Caki2 (cell line): ENCODE measurements around the gene DRD2. TPM values are rescaled to one million over a fixed set of nuclear protein-coding genes. Genes with fewer than 3 reads are reported as not detected.
"Not testable (repeated sequence)": the region's sequence is repeated elsewhere in the genome, so short reads cannot be mapped to it uniquely, and the experiment has no call there.

Source experiments
- DNase-seq: peaks from one replicate; pipeline ENCODE4 v3.0.0-alpha.2; 2015; ENCODE audit warnings: low read depth
- in situ Hi-C: cut with HindIII; loops from 2 replicates; pipeline ENCODE4 v1.10.0; 2016; ENCODE audit warnings: low sequenced_read_pairs, low pct_unique_long_range_greater_than_20kb, mixed read lengths
- total RNA-seq: library from RNA; depleted of rRNA; stranded (reverse); fragments of >200 nt; shearing (Covaris generic); gene quantifications from 2 replicates; pipeline ENCODE4 v1.2.3, GENCODE V29; 2014; ENCODE audit warnings: low replicate concordance; rRNA removed

Gene DRD2
- not detected in 2 replicates for total RNA-seq

DNA sequence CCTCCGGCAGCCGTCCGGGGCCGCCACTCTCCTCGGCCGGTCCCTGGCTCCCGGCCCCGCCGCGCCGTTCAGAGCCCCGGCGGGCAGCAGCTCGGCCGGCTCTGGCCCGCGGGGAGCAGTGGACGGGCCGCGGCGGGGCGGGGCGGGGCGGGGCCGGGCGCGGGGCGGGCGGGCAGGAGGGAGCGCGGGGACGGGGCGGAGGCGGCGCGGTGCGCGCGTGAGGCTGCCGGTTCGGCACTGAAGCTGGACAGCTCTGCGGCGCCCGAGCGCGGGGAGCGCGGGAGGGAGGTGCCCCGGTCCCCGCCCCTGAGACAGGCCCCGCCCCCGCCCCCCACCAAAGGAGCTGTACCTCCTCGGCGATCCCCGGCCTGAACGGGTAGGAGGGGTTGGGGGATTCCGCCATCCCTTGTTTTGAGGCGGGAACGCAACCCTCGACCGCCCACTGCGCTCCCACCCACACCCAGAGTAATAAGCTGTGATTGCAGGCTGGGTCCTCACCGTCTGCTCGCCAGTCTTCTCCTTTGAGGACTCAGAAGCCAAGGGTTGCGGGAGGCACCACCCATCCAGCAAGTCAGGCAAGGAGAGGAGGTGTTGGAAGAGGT, at the start of gene DRD2:
Gene DRD2 (minus strand): TSS at position 239 of the 602 bp plus-strand sequence. CDS start 50,747 bp downstream, outside the sequence.
- in situ Hi-C loops: no loop called here
- no peak for DNase-seq

DNA sequence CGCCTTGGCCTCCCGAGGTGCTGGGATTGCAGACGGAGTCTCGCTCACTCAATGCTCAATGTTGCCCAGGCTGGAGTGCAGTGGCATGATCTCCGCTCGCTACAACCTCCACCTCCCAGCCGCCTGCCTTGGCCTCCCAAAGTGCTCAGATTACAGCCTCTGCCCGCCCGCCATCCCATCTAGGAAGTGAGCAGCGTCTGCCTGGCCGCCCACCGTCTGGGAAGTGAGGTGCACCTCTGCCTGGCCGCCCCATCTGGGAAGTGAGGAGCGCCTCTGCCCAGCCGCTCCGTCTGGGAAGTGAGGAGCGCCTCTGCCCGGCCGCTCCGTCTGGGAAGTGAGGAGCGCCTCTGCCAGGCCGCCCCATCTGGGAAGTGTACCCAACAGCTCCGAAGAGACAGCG, 48.7 kb upstream of the DRD2 start:
- not testable (repeated sequence) for DNase-seq

DNA sequence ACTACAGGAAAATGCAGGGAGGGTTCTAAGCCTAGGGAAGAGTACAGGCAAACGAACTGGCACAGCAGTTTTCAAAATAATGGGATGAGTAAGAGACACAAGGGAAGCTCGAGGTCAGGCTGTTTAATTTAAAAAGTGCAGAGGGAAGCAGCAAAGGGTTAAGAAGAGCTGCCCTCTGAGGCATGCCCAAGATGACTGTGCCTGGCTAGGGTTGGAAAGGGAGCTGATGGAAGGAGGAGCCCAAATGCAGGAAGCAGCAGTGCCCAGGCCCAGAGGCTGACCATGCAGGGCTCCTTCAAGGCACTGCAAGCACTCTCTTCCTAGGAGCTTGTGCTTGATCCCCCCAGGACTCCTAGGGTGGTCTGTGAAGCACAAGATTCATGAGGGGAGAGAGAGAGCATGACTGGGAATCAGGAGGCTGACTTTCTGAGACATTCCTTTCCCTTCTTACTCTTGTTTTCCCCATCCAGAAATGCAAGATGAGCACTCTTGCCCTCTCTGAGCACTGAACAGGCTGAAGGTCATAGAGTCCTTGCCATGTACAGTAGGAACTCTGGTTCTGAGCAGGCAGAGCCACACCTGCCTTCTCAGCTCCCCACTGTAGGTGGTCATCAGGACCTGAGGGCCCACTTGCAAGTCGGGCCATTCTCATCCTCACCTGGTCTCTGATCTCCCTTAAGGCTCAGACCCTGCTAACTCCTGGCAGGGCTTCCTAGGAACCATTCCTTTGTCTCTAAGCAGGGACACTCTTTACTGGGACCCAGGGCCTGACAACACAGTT, 46.7 kb upstream of the DRD2 start:
- no peak for DNase-seq
- in situ Hi-C loops: no loop called here

More for the DNA sequence above, 48.7 kb upstream of the DRD2 start:
- in situ Hi-C loops: not testable (repeated sequence)

DNA sequence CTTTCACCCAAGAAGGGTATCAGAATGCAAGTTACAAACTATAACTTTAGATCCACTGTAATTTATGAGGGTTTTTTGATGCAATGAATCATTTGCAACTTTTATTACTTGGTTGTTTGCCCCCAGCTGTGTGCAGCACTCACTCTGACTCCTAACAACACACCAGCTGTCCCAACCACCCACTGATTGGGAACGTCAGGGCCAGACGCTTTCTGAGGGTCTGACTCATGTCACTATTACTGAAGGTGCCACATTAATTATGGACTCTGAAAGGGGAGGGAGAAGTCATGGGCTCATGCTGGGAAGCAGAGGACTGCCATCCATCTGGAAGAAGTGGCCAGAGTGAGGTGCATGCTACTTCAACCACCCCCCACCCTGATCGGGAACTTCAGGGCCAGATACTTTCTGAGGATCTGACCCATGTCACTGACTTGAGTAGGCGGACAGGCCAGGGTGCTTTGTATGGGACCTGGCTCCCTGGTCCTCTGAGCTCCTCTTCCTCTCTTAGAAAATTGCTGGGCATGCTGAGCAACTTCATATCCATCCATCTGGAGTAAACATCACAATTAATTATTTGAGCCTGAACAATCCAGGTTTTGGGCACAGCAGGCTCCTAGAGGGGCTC, 44.9 kb upstream of the DRD2 start:
- DNase-seq: no peak
- in situ Hi-C loops: no loop called here

DNA sequence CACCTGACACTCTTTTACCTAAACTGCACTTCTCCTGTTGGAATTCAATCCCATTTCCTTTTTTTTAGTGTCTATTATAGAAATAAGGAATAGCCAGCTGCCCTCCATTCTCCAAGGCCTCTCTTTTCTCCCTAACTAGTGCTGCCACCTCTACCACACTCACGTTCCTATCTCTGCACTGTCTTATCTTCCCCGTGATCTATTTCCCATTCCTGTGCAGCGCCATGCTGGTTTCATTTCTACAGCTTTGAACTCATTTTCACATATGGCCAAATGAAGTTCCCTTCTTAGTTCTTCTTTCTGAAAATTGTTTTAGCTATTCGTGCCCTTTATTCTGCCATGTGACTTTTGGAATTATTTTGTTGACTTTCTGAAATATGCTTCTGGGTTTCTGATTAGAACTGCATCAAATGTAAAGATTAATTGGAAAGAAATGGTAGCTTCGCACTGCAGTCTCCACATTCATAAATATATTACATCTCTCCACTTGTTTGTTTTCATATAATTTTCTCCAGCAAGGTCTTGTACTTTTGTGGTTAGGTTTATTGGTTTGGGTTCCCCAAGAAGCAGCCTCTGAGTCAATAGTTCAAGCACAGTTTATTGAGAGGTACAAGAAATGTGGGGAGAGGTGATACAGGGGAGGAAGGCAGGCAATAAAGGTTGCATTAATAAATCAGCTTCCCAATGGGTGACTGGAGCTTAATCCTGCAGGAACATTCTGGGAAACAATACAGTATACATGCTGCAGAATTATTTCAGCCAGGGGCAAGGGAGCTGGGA, 43.7 kb upstream of the DRD2 start:
- in situ Hi-C loops: no loop called here
- DNase-seq: no peak

DNA sequence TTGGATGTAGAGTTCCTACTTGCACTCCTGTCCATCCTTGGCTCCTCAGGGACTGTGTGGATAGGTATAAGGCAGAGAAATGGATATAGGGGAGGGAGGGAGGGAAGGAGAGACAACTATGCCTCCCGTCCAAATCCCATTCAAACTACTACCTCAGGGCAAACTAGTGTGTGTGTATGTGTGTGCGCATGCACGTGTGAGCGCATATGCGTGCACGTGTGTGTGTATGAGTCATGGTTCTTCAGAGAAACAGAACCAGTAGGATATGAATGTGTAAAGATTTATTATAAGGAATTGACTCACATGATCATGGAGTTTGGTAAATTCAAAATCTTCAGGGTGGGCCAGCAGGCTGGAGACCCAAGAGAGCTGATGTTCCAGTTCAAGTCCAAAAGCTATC, 42.2 kb upstream of the DRD2 start:
- DNase-seq: no peak
- in situ Hi-C loops: no loop called here

DNA sequence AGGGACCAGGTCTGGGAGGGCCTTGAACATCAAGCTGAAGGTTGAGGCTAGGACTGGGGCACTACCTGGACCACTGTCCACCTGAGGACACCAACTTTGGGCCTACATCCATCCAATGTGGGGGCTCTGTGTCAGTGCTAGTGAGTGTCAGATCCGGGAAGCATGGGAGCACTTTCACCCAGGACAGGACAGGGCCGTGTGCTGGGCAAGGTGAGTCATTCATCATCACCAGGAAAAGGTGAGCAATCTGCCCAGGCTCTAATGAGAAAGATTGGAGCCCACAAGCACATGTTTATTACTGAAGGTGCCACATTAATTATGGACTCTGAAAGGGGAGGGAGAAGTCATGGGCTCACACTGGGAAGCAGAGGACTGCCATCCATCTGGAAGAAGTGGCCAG, 39.7 kb upstream of the DRD2 start:
- in situ Hi-C loops: no loop called here
- no peak for DNase-seq

DNA sequence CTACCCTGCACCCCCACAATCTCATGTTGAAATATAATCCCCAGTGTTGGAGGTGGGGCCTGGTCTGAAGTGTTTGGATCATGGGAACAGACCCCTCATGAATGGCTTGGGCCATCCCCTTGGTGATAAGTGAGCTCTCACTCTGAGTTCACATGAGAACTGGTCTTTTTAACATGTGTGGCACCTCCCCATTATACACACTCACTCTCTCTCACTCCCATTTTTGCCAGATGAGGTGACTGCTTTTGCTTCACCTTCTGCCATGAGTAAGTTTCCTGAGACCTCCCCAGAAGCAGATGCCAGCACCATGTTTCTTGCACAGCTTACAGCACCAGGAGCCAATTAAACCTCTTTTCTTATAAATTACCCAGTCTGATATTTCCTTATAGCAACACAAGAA, 32.1 kb upstream of the DRD2 start:
- in situ Hi-C loops: no loop called here
- DNase-seq: no peak

DNA sequence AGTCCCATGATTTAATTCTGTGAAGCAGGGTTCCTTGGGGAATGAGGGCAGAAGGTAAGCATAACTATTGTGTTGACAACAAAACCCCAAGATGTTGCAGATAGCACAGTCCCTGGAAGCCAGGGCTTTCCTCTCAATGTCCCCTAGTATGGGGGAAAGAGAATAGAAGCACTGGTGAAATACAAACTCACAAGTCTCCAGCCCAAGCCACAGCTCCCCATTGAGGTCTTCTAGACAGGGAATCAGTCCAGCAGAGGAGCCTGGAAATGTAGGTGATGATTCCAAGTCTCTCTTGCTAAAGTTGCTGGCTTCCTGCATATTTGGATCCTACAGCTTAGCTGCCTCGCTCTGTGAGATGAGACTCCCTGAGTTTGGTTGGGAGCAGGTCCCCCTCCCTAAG, 31.7 kb upstream of the DRD2 start:
- DNase-seq: no peak
- in situ Hi-C loops: no loop called here

DNA sequence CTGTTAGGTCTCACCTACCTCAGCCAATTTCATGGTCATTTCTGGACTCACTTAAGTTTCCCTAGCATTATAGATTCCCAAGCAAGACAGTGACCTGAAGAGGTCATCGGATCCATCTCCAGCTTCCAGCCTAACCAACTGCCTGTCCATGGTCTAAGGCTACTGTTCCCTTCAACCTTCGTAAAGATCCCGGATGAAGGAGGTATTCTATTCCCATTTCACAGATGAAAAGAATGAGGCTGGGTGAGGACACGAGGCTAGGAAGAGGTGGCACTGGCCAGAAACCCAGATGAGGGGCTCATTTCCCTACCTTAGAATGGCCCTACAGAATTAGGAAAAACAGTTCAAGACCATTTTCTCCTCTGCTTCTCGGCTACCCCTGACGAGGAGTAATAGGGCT, 31.3 kb upstream of the DRD2 start:
- DNase-seq: no peak
- in situ Hi-C loops: no loop called here

DNA sequence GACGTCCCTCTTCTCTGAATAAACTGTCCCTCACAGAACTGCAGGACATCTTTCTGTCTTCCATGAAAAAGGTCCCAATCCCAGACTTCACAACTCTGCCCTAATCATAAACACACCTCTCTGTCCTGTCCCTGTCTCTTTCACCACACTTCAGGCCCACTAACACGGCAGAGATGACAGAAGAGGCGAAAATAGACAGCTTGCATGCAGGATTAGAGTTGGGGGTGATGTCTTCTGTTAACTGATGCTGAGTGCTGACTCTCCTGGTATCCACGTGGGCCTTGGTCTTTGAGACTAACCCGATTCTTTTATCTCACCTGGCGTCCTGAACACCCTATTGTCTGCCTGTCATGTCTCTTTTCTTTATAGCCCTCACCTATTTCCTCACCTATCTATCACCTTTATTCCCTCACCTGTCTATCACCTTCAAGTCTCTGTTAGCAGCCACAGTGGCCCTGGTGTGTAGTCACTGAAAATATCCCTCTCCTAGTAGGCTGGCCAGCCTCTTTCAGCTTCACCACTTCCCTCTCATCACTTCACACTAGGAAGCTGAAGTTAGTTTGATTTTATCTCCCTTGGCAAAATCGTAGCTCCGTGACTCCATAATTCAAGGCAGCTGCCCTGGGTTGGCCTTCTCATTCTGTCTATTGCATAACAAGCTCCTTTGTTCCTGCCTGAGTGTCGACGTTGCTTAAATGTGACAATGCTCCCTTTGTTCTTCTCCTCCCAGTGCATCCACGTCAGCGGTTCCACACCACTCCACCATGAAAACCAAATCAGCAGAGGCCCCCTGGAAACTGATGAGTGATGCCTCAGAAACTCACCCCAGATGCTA, 30.6 kb upstream of the DRD2 start:
- in situ Hi-C loops: no loop called here
- DNase-seq: peak; percentile 59

DNA sequence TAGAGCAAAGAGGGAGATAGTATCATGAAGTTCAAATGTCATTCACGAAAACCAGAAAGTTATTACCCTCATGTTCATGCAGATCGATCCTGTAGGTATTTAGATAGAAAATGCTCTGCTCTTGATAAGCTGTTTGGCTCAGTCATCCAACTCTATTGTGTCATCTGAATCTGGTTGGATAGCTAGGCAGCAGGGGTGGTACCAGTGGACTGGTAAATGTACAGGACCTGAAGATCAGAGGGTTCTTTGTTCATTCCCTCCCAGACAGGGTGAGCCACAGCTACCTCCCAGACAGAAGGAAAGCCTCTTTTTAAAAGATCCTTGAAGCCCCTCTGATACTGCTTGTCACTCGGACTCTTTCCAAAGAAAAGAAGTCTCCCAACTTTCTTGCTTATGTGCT, 29.8 kb upstream of the DRD2 start:
- no peak for DNase-seq
- in situ Hi-C loops: no loop called here

DNA sequence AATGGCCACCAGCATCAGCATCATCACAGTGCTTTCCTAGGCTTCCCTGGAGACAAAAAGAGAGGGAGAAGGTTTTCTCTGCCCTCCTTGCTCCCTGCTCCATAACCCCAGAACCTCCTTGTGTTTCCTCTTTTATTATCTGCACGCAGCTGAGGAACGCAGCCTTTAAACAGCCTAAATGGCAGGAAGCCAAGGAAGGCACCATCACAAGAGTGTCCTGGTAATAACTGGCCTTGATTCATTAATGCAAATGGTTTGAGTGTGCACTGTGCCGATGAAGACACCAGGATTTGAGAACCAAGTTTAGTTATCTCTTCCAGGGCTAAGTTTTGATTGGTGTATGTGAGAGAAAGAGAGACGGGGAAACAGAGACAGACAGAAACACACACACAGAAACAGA, 29.4 kb upstream of the DRD2 start:
- in situ Hi-C loops: no loop called here
- no peak for DNase-seq

DNA sequence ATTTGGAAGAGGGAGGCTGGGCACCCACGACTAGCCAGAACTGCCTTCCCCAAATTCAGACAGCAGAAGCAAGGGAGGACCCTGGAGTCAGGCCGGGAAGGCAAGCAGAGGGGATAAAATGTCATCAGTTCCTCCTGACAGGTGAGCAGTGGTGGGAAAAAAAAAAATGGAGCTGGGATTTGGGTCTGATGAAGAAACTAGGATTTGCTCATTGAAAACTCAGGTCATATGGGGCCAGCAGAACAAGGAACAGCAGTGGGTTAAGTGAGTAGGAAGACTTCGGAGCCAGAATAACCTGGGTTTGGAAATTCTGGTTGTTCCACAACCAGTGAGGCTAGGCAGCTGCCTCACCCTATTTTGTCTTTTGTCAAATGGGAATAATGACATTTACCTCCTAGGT, 28.9 kb upstream of the DRD2 start:
- DNase-seq: no peak
- in situ Hi-C loops: no loop called here

DNA sequence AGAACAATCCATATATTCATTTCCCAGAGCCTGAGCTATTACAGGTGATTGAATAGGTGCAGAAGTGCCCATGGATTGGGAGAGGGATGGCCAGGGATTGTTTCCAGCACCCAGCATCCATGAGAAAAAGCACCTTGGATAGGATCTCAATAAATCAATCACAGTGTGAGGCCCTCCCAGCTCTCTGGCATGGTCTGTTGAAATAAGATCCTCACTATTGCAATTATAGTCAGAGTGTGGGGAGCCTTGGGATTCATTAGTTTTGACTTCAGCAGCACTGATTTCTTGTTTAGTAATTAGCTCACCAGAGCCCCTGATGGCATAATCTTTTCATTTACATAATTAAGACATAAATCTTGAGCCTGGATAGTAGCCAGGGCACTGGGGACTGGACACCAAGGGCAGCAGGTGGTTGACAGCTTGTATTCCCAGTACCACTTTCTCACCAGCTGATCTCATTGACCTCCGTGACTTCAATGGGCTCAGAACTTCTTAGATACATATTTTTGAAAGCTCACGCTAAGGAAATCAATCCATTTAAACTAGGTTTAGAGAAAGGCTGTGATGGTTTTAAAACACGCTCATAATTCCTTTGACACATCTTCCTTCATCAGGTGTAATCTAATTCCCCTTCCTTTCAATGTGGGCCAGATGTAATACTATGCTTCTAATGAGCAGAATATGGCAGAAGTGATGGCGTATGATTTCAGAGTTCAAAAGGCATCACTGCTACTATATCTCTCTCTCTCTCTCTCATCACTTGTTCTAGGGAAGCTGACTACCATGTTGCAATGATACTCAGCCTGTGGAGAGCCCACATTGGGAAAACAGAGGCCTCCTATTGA, 22.1 kb upstream of the DRD2 start:
- in situ Hi-C loops: no loop called here
- DNase-seq: no peak

DNA sequence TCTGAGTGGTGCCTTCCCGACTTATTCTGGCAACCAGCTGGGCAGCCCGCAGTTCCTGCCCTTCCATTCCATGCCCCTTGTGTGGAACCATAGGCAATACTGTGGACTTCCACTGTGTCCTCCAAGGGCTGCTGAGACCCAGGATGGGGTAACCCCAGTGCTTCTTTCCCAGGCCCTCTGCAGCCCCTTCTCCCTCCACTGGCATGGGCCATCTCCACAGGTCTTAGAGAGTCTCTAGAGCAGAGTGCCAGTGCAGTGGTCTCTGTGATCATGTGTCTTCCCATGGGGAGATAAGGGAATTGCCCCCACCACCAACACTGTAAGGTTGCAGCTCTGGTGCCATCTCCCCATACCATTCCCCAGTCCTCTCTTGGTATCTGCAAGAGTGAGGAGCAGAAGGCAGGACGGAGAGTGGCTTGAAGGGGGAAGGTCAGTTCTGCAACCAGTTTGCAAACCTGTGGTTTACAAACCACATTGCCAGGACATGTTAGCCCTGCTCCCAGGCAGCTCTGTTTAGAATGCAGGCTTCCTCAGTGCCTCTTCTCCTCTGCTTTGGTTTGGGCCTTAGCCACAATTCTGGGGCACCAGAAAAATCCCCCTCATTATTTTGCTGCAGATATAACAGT, 20.9 kb upstream of the DRD2 start:
- in situ Hi-C loops: no loop called here
- no peak for DNase-seq

DNA sequence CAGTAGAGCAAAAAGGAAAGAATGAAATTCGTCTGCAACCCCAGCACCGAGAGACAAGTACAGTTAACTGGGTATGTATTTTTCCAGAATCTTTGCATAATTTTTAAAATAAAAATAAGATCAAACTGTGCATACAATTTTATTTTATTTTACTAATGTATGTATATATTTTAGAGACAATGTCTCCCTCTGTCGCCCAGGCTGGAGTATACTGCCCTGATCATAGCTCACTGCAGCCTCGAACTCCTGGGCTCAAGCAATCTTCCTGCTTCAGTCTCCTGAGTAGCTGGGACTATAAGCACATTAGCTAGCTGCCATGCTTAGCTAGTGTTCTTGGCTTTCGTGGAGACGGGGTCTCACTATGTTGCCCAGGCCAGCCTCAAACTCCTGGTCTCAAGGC, 18.8 kb upstream of the DRD2 start:
- in situ Hi-C loops: no loop called here
- DNase-seq: no peak
